CD1c-positive myeloid dendritic cell (primary cell): ENCODE measurements around the gene SLC25A10.
"Not testable (repeated sequence)": the region's sequence is repeated elsewhere in the genome, so short reads cannot be mapped to it uniquely, and the experiment has no call there.

ENCODE experiments used
- DNase-seq: peaks from one replicate; pipeline ENCODE4 v3.0.0-alpha.2; 2016; ENCODE audit errors: extremely low spot score

Gene SLC25A10

DNA sequence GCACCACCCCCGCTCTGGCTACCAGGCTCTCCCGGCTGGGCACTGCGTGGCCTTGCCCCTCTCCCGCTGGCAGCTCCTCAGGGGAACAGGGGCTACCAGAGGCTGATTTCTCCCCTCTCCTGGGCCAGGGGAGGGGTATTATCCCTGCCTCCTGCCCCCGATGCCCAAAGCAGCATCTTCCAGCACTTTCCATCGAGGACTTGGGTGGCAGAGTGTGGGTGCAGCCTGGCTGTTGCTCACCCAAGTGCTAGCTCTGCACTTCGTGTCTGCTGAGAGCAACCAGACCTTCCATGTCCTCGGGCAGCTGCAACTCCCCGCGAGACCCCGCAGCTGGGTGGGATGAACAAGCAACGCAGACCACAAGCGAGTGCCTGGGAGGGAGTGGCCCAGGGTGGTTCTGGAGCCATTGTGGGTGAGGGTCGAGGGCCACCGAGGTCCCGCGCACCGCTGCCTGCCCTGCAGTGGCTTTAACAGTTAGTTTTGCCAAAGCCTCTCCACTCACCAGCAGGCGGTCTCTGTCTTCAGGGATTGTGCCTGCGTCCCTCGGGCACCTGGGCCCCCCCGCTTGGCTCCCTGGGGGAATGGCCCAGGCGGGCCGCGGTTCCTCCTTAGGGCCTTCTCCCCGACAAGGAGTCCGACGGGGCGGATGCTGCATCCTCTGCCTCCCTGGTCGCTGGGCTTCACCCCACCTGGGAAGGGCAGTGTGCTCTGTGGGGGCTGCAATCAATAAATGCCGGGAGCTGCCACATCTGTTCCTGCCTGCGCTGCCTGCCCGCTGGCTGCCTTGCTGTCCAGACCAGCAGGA lies 8.4 kb downstream of the SLC25A10 start:
- no peak for DNase-seq

DNA sequence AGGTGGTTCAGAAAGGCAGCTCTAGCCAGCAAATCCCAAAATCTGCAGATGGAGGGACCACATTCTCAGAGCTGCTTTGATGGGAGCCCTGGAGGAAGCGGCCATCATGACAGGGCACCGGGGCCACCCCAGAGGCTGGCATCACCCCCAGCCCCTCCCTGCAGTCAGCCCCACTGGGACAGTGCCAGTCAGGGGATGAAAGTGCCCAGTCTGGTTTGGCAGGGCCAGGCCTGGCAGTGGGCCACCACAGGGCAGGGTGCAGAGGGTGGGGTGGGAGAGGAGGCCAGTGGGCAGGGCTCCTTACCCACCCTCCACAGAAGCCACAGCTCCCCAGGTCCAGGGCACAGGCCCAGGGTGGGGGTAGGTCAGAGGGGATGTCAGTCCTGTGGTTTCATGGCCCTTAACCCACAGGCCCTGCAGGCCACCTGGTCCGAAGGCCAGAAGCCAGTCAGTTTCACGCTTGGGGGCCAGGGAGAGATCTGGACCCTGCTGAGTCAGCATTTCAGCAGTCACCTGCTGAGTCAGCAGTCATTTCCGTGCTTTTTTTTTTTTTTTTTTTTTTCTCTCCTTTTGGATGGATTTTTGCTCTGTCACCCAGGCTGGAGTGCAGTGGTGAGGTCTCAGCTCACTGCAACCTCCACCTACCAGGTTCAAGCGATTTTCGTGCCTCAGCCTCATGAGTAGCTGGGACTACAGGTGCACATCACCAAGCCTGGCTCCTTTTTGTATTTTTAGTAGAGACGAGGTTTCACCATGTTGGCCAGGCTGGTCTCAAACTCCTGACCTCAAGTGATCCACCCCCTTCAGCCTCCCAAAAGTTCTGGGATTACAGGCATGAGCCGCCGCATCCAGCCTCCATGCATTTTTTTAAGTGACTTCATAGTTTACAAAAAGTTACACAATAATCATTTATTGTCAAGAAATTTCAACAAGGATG lies 10.4 kb downstream of the SLC25A10 start:
- DNase-seq: no peak

DNA sequence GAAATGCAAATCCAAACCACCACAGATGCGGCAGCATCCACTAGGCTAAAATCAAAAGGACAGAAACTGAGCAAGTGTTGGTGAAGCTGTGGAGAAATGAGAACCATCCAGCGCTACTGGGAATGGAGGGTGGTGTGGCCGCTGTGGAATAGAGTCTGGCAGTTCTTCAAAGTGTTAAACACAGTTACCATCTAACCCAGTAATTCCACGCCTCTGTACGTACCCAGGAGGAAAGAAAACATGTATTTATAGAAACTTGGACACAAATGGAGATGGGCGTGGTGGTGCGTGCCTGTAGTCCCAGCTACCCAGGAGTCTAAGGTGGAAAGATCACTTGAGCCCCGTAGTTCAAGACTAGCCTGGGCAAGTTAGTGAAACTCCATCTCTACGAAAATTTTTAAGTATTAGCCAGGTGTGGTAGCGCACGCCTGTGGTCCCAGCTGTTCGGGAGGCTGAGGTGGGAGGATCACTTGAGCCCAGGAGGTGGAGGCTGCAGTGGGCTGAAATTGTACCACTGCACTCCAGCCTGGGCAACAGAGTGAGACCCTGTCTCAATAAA lies 11.6 kb downstream of the SLC25A10 start:
- DNase-seq: no peak

DNA sequence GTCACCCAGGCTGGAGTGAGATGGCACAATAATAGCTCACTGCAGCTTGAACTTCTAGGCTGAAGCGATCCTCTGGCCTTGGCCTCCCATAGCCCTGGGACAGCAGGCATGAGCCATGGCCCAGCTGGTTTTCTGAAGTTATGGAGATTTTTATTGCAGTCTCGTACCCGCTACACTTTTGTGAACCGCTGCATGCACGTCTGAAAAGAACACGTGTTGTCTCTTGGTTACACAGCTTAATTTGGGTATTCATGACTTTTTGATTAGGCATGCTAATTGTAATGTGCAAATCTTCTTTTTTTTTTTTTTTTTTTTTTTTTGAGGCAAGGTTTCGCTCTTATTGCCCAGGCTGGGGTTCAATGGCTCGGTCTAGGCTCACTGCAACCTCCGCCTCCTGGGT lies 13.4 kb downstream of the SLC25A10 start:
- no peak for DNase-seq

DNA sequence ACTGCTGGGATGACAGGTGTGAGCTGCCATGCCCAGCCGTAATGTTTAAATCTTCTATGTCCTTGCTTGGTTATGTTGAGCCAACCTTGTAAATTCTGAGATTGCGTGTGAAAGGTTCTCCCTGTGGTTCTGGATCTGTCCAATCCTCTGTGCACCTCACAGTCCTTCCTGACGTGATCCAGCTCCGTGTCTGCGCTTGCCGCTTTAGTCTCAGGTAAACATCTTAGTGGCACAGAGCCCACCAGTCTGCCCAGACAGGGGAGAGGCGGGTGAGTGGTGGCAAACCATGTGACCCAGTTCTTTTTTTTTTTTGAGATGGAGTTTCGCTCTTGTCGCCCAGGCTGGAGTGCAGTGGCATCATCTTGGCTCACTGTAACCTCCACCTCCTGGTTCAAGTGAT lies 13.9 kb downstream of the SLC25A10 start:
- DNase-seq: no peak

DNA sequence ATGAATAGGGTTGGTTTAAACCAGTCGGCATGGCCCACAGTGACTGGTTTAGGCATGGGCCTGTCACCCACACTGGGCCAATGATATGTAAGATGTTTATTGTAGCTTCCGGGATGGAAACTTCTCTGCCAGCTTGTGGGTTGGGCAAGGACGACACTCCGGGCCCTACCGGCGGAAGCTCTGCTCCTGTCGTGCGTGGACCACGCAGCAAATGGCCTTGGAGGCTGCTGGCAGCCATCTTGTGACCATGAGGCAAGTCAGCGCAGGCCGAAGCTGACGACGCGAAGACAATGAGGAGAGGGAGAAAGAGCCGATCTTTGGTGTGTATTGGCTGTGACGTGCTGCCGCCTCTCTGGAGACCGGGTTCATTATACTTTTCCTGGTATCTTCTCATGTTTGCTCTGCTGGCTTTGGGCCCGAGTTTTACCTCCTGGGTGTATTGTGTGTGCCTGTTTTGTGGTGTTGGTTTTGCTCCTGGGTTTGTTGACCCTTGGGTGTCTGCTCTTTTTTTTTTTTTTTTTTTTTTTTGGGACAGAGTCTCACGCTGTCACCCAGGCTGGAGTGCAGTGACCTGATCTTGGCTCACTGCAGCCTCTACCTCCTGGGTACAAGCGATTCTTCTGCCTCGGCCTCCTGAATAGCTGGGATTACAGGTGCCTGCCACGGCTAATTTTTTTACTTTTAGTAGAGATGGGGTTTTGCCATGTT lies 15.4 kb downstream of the SLC25A10 start:
- DNase-seq: no peak

DNA sequence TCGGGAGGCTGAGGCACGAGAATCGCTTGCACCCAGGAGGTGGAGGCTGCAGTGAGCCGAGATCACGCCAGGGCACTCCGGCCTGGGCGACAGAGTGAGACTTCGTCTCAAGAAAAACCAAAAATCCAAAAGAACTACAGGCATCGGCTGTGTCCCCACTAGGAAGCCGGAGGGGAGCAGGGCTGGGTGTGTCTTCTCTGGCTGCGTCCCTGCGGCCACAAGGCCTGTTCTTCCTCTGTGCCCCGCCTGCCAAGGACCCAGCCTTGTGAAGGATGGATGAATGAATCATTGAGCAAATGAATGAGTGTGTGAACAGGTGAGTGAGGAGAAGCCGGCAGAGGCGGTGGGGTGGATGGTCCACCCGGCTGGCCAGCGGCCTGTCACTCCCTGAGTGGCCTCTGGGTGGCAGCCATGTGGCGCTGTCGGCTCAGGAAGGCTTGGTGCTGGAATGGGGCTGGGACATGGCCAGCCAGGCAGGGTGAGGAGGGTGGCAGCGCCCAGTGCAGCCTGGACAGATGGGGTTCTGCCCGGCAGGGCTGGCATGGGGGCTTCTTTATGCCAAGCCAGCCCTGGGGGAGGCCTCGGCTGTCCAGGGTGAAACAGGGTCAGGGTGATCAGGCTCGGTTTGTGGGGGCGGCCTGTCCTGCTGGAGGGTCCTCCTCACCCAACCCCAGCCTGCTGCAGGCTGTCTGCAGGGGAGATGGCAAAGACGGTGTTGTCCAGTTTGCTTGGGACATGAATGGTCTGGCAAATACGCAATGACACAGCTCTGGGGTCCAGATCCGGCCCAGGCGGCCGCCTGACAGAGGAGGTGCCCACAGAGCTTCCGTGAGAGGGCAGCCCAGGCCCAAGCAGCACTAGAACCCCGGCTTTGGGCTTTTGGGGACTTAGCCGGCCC lies 21.7 kb downstream of the SLC25A10 start:
- peak; percentile 84 for DNase-seq

DNA sequence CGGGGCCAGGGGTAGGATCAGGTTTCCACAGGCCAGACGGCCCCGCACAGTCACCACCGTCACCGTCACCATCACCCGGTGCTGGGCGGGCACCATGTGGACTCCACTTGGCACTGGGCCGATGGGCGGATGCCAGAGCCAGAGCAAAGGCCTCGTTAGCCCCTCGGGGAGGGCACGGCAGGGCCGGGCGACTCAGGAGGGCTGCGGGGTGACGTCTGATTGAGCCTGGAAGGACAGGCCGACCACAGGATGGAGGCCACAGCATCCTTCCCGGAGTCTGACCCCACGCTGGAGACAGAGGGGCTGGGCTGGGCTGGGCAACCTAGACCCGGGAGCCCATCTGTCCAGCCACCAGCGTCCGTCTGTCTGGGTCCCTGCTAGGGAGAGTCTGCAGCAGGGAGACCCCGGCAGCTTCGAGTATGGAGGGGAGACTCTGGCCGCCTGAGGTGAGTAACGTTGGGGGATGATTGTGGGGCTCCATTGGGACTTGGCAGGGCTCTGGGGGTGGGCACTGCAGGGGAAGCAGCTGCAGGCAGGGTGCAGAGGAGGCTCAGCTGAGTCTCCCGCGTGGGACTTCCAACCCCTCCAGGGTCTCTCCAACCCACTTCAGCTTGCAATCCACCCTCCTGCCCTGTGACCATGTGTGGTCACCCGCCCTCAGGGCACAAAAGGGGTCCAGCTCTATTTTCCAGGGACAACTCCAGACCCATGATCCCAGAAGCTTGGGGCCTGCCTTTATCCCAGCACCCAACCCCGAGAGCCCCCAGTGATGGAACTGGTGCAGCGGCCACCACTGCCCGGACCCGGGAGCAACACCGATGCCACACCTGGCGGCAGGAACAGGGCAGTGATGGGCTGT lies 22.6 kb downstream of the SLC25A10 start:
- DNase-seq: no peak

DNA sequence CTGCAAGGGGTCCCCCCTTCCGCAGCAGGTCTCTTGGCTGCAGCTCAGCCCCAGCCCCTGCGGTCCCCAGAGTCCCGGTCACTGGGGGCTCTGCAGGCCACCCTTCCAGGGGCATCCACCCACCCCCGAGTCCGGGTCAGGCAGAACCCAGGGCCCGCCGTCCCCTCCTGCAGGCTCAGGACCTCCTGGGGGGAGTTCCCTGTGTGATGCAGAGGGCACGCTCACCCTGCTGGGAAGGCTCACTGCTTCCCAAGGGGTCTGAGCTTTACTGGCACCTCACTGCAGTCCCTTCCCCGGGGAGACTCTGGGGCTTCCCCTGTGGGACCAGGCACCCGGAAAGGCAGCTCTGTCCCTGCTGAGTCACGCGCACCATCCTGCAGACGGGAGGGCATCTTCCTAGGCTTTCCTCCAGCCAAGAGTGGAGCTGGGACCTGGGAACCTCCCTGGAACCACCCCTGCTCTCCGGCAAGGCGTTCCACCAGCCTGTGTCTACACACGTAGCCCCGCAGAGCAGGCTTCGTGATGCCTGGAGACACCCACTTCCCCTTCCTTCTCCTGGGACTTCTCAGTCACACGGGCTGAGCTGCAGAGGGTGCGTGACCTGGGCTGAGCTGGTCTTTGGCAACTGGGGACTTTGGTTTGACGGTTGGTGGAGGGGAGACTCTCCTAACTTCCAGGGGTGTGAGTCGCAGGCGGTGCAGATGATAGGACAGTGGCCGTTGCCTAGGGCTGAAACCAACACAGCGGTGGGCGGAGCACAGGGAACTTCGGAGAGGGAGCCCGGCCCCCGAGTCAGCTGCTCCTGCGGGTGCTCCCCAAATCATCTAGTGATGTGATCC lies 23.4 kb downstream of the SLC25A10 start:
- DNase-seq: peak; percentile 93

DNA sequence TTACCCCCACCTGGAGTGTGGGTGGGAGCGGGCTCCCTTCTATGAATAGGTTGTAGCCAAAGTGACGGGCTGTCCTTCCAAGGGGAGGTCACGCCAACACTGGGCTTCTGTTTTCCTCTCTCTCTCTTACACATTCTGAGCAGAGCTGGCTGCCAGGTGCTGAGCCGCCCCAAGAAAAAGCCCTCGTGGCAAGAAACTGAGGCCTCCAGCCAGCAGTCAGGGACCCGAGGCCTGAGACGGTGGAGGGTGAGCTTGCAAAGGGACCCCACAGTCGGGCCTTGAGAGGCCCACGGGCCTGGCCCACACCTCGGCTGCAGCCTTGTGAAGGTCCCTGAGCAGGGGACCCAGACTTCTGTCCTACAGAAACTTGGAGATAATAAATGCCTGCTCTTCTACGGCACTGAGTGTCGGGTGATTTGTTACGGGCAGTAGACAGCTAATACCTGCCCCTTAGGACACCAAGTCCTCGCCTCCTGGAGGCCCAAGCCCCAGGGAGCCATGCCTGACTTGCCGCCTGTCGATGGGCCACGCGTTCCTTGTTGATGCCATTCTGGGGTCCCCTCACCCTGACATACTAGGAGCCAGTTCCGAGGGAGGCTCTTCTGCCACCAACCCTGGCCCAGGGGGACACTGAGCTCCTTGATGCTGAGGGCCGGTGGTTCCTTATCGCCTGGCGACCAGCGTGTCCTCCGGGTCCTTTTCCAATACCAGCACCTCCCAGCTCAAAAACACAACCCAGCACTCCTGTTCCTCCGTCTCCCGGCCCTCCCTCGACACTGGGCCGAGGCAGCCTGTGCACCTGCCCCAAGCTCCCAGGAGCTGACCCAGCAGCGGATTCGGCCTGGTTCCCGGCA lies 26.1 kb downstream of the SLC25A10 start:
- DNase-seq: no peak

DNA sequence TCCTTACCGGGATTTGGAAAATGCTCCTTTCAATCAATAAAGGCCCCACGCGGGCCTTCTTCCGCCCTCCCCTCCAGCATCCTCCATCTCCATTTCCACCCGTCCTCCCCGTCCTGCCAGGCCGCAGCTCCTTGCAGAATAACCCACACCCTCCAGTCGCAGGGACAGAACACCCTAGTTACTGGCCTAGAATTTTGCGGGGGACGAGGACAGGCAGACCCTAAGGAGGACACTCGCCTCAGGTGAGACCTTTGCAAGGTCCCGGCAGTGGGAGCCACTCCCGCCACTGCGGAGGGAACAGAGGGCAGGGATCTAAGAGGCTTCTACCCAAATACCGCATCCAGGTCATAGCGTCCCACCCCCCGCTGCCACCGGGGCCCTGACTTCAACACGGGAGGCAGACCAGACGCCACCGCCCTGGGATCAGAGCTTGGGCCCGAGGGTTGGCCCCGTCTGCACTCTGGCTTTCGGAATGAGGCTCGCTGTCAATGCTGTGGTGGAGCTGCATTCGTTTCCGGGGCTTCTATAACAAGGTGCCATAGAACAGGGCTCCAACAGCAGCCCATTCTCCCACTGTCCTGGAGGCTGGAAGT lies 26.8 kb downstream of the SLC25A10 start:
- DNase-seq: no peak

DNA sequence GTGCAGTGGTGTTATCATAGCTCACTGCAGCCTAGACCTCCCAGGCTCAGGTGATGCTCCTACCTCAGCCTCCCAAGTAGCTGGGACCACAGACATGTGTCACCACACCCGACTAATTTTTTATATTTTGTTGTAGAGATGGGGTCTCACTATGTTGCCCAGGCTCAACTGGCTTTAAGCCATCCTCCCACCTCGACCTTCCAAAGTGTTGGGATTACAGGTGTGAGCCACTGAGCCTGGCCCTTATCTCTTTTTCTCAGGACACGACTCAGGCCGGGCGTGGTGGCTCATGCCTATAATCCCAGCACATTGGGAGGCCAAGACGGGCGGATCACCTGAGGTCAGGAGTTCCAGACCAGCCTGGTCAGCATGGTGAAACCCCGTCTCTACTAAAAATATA lies 27.5 kb downstream of the SLC25A10 start:
- DNase-seq: not testable (repeated sequence)

DNA sequence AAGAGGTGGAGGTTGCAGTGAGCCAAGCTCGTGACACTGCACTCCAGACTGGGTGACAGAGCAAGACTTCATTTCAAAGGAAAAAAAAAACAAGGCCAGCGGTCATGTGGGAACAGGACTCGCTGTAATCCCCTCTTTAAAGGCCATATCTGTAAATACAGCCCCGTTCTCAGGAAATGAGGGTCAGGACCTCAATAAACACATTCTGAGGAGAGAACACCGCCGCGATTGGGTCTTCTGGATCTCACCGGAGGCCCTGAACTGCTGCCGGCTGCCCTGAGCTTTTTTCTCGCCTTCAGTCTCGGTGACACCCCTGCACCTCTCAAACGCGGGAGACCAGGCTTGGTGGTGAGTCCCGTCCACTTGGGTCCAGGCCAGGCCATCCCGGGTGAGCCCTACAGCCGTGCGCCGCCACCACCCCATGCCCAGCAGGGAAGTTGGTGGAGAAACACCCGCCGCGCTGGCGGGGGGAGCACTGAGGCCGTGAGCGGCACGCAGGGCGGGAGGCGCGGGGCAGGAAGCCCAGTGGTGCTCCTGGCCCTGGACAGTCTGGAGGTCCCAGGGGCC lies 28.4 kb downstream of the SLC25A10 start:
- peak; percentile 25 for DNase-seq

DNA sequence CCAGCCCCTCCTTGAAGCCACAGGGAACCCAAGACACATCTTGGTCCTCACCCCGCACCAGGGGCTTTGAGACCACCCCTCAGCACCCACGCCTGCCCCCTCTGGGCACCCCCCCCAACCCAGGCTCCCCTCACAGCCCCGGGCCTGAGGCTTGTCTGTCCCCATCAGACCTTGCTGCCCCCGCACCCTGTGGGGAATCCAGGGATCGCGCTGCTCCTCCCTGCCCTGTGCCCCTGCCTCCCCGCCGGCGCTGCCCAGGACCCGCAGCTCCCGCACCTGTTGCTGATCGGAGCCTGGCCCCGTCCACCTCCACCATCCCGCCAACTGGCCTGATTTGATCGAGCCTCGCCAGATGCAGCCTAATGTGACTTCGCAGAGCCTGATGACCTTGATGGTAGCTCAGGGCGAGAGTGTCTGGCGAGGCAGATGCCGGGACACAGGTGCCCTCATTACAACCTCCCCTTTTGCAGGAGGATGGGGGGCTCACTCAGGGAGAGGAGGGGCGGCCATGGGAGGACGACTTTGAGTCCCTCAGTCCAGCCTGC lies 29.0 kb downstream of the SLC25A10 start:
- no peak for DNase-seq

DNA sequence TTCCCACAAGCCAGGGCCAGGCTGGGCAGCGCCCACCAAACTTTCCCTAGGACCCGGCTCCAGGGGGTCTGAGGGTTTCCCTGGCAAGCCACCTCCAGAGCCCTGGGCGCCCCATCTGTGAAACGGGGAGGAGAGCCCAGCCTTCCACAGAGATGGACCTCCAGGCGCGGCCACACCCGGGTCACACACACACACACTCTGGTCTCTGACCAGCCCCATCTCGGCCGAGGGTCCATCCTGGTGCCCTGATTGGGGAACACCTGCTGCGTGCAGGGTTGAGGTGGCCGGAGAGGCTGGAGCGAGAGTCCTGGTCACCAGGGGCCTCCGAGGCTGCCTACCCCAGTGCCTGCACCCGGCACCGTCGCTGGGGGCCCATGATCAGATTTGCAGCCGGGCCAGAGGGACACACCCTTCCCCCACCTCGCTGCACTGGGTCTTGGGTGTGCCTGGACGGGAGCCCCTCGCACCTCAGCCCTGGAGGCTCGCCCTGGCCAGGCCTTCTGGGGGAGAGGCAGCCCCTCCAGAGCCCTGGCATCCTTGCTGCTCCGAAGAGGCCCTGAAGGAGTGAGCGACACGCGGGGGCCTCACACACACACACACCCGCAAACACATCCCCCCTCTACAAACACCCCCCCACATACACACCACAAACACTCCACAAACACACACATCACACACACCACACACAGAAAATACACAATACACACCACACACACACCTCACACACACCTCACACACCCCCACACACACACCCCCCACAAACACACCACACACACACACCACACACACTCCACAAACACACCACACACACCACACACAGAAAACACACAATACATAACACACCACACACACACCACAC lies 29.7 kb downstream of the SLC25A10 start:
- DNase-seq: no peak
